Endothelial cell of umbilical vein (primary cell): ENCODE measurements around the gene CACNA2D3. TPM values are rescaled to one million over a fixed set of nuclear protein-coding genes. Genes with fewer than 3 reads are reported as not detected.

ENCODE experiments used
- BruUV-seq: library from RNA; stranded (reverse); fragments of 400-500 nt; replicated peaks from 2 replicates; lab custom pipeline; 2021; lab: Mats Ljungman, UMichigan
- CTCF ChIA-PET: fragments of 300-600, 350-600 bp; sonication (Branson Sonifier 250); formaldehyde crosslinking; loops from one replicate; lab custom pipeline; 2021; ENCODE audit warnings: antibody characterized with exemption, inconsistent platforms; lab: Charles Lee
- POLR2A ChIA-PET: fragments of 300-600, 350-600 bp; sonication (Branson Sonifier 250); formaldehyde crosslinking; loops from one replicate; lab custom pipeline; 2021; ENCODE audit warnings: antibody characterized with exemption, inconsistent platforms; lab: Charles Lee
- DNase-seq: peaks from one replicate; pipeline ENCODE4 v3.0.0-alpha.2; 2011; ENCODE audit warnings: low read depth, low spot score
- FAIRE-seq: peaks from 2 replicates; lab custom pipeline; 2011; peaks lifted over from hg19 to GRCh38; lab: Jason Lieb, UNC
- H2AFZ ChIP-seq: 2 replicates; pipeline ENCODE4 v1.6.0; 2012; ENCODE audit warnings: low read depth, low read length, control low read depth, inconsistent platforms
- H3K27ac ChIP-seq: 2 replicates; pipeline ENCODE4 v1.5.1; 2011; ENCODE audit warnings: low read depth, mild to moderate bottlenecking, control low read depth, low read length, moderate library complexity; ENCODE audit not compliant: insufficient read depth
- H3K27me3 ChIP-seq, 2 experiments: 2 replicates each; pipeline versions ENCODE4 v1.6.0 to v1.6.1; 2011; ENCODE audit warnings: low read length in 2 of 2, mixed read lengths in 1 of 2; ENCODE audit not compliant: control insufficient read depth in 2 of 2, insufficient read depth in 2 of 2
- H3K36me3 ChIP-seq, 2 experiments: 2 replicates in 1 of 2; 3 replicates in 1 of 2; pipeline ENCODE4 v1.5.1; 2011; ENCODE audit warnings: low read length in 2 of 2, mild to moderate bottlenecking in 1 of 2, moderate library complexity in 1 of 2; ENCODE audit not compliant: control insufficient read depth in 2 of 2, insufficient read depth in 2 of 2; ENCODE audit errors: extremely low read depth in 1 of 2
- H3K4me1 ChIP-seq: 3 replicates; pipeline ENCODE4 v1.5.1; 2011; ENCODE audit warnings: mild to moderate bottlenecking, low read length; ENCODE audit not compliant: control insufficient read depth, insufficient read depth; ENCODE audit errors: extremely low read depth
- H3K4me2 ChIP-seq: 2 replicates; pipeline ENCODE4 v1.6.1; 2011; ENCODE audit warnings: low read length, control low read depth, mixed read lengths; ENCODE audit not compliant: insufficient read depth
- H3K4me3 ChIP-seq, 3 experiments: fragments of 200-600 bp in 1 of 3; sonication (generic), shearing (Covaris generic) in 1 of 3; replicated peaks in 1 of 3; 2 replicates each; pipeline ENCODE4 v1.5.1; 2011 to 2016; ENCODE audit warnings: control low read depth in 3 of 3, low read length in 3 of 3, mild to moderate bottlenecking in 2 of 3, inconsistent platforms in 1 of 3, low read depth in 1 of 3, moderate library complexity in 1 of 3; ENCODE audit not compliant: insufficient read depth in 1 of 3
- H3K79me2 ChIP-seq: 2 replicates; pipeline ENCODE4 v1.6.0; 2012; ENCODE audit warnings: low read length, inconsistent platforms; ENCODE audit not compliant: control insufficient read depth, insufficient read depth
- H3K9ac ChIP-seq: replicated peaks from 2 replicates; pipeline ENCODE3; 2011; ENCODE audit warnings: low read length, control low read depth; ENCODE audit not compliant: insufficient read depth; ENCODE audit errors: extremely low read depth
- H3K9me1 ChIP-seq: replicated peaks from 3 replicates; pipeline ENCODE4 v1.6.0; 2011; ENCODE audit warnings: mild to moderate bottlenecking, low read length; ENCODE audit not compliant: control insufficient read depth, insufficient read depth; ENCODE audit errors: extremely low read depth
- H3K9me3 ChIP-seq: replicated peaks from 2 replicates; pipeline ENCODE4 v1.5.1; 2012; ENCODE audit warnings: low read length, inconsistent platforms; ENCODE audit not compliant: control insufficient read depth, insufficient read depth
- H4K20me1 ChIP-seq: replicated peaks from 2 replicates; pipeline ENCODE3; 2011; ENCODE audit warnings: mild to moderate bottlenecking, low read length; ENCODE audit not compliant: control insufficient read depth, insufficient read depth; ENCODE audit errors: extremely low read depth
- EZH2 ChIP-seq: IDR thresholded peaks from 2 replicates; pipeline ENCODE4 v1.6.1; 2012; ENCODE audit warnings: borderline replicate concordance, low read depth, mild to moderate bottlenecking, moderate library complexity, low read length, inconsistent platforms; ENCODE audit not compliant: severe bottlenecking
- FOS ChIP-seq: IDR thresholded peaks from 2 replicates; pipeline ENCODE4 v1.6.1; 2011; ENCODE audit warnings: mild to moderate bottlenecking, low read length, moderate library complexity, borderline replicate concordance; ENCODE audit not compliant: insufficient read depth
- GATA2 ChIP-seq: IDR thresholded peaks from 2 replicates; pipeline ENCODE4 v1.7.0; 2011; ENCODE audit warnings: low read depth, mild to moderate bottlenecking, moderate library complexity, mixed read lengths, low read length; ENCODE audit not compliant: insufficient read length, insufficient read depth
- JUN ChIP-seq: IDR thresholded peaks from 2 replicates; pipeline ENCODE4 v1.6.1; 2011; ENCODE audit warnings: borderline replicate concordance, low read depth; ENCODE audit not compliant: insufficient read length, insufficient read depth
- MYC ChIP-seq: IDR thresholded peaks from one replicate; pipeline ENCODE4 v1.6.1; 2011; ENCODE audit warnings: mild to moderate bottlenecking, low read depth, low read length
- POLR2A ChIP-seq: IDR thresholded peaks from 2 replicates; pipeline ENCODE4 v1.6.1; 2012; ENCODE audit warnings: low read depth, mild to moderate bottlenecking, control low read depth, low read length
- POLR2AphosphoS5 ChIP-seq: IDR thresholded peaks from 2 replicates; pipeline ENCODE4 v1.6.1; 2012; ENCODE audit warnings: low read depth, mild to moderate bottlenecking, control low read depth, low read length, moderate library complexity; ENCODE audit not compliant: insufficient read depth
- dilution Hi-C: fragments of 300-500 bp; cut with MboI; formaldehyde crosslinking; loops from one replicate; pipeline ENCODE4 v1.15.0; 2019; ENCODE audit warnings: low sequenced_read_pairs; ENCODE audit not compliant: extremely low pct_ligation_motif_present
- intact Hi-C: fragments of 100-400 bp; cut with micrococcal nuclease; formaldehyde crosslinking; loops from one replicate; pipeline ENCODE4 v1.10.0; 2022
- polyA plus RNA-seq, 4 experiments: library from polyadenylated mRNA; depleted of rRNA in 3 of 4; stranded (reverse) in 3 of 4; unstranded in 1 of 4; fragments of >200 nt; gene quantifications; 2 replicates each; pipeline versions ENCODE4 v1.2.1 to v1.2.3, GENCODE V29; 2011 to 2012; ENCODE audit warnings: missing spikeins in 1 of 4
- total RNA-seq: library from RNA; stranded (reverse); gene quantifications from 2 replicates; pipeline ENCODE4 v1.2.3, GENCODE V29; 2021
- TF ChIP-seq, protein P1 (sequence below), 2 donors: IDR thresholded peaks; 1 replicate in 1 of 2; 2 replicates in 1 of 2; pipeline ENCODE4 v1.5.1; 2011; ENCODE audit warnings: low read length in 2 of 2, mild to moderate bottlenecking in 2 of 2, moderate library complexity in 2 of 2, control low read depth in 1 of 2, inconsistent platforms in 1 of 2, low read depth in 1 of 2; ENCODE audit not compliant: insufficient read depth in 1 of 2; ENCODE audit errors: extremely low read depth in 1 of 2
- TF ChIP-seq, protein P2 (sequence below): IDR thresholded peaks from 2 replicates; pipeline ENCODE4 v1.6.1; 2011; ENCODE audit not compliant: insufficient read depth, insufficient read length

Gene CACNA2D3
- total and polyA plus RNA-seq, 2 donors (not counting 3 experiments of a cell fraction or from before 2014, with no cell fraction given), result not detected

DNA sequence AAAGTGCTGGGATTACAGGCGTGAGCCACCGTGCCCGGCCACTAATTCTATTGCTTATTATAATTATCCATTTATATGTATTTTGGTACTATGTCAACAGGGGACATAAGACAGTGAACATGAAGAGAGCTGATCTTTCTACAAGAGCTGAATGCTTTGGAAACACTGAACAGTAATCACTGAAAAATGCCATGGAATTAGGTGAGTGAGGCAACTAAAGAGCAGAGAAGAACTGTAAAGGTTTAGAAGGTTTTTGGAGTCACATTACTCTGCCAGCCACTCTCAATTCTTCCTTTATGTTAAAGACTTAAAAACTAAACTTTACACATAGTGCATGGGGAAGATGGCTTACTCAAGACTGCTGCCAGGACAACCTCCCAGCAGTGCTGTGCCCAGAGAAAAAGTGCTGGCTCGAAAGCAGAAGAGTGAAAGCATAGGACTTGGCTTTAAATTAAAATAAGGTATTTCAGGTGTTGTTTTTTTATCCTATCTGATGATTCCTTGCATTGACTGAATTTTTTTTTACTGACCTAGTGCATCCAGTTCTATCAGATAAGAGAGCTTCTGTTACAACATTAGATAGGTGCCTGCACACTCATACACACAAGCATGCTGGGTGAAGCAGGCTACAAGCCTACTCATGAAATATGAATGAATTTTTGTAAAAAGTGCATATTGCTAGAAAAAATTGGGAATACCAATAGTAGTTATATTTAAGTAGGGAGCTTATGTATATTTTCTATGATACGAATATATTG, 28.7 kb upstream of the CACNA2D3 start:
- Histone ChIP-seq H3K9me1 (no peaks in the 10 kb centered on the region), H3K27ac (no peak overlapping the region), H3K9ac (no peak overlapping the region), H4K20me1 (no peaks in the 10 kb centered on the region), H3K4me2 (no peak overlapping the region), H3K36me3 (no peaks in the 10 kb centered on the region), H3K9me3 (no peaks in the 10 kb centered on the region), H3K27me3 (no peaks in the 10 kb centered on the region), H3K4me1 (no peaks in the 10 kb centered on the region), H2AFZ (no peak overlapping the region), H3K79me2 (no peaks in the 10 kb centered on the region), H3K4me3 (no peak overlapping the region)
- DNase-seq, result no peak
- FAIRE-seq, result no peak
- no TSS peak for BruUV-seq
- POLR2A ChIA-PET, result no interaction called here
- intact Hi-C loops (no loop called here), dilution Hi-C loops (no loop called here)
- TF ChIP-seq POLR2AphosphoS5 (no peak), FOS (no peak), MYC (no peak), POLR2A (no peak), EZH2 (no peak), JUN (no peak), GATA2 (no peak)
- TF ChIP-seq, protein P1, sequence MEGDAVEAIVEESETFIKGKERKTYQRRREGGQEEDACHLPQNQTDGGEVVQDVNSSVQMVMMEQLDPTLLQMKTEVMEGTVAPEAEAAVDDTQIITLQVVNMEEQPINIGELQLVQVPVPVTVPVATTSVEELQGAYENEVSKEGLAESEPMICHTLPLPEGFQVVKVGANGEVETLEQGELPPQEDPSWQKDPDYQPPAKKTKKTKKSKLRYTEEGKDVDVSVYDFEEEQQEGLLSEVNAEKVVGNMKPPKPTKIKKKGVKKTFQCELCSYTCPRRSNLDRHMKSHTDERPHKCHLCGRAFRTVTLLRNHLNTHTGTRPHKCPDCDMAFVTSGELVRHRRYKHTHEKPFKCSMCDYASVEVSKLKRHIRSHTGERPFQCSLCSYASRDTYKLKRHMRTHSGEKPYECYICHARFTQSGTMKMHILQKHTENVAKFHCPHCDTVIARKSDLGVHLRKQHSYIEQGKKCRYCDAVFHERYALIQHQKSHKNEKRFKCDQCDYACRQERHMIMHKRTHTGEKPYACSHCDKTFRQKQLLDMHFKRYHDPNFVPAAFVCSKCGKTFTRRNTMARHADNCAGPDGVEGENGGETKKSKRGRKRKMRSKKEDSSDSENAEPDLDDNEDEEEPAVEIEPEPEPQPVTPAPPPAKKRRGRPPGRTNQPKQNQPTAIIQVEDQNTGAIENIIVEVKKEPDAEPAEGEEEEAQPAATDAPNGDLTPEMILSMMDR (IDR thresholded peaks at IDR 0.05; ENCODE audit: extremely low read depth in 1 of 2, insufficient read depth in 1 of 2, low read depth in 1 of 2, low read length in 2 of 2), result no peak
- TF ChIP-seq, protein P2, sequence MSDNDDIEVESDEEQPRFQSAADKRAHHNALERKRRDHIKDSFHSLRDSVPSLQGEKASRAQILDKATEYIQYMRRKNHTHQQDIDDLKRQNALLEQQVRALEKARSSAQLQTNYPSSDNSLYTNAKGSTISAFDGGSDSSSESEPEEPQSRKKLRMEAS, result no peak
- CTCF ChIA-PET, result no interaction called here
